DMS153 treated with DMSO at 0.1 percent for 48 hours (cell line): ENCODE measurements around the gene KCNH8.
"Not testable (repeated sequence)": the region's sequence is repeated elsewhere in the genome, so short reads cannot be mapped to it uniquely, and the experiment has no call there.

Source experiments
- DNase-seq: peaks from one replicate; lab custom pipeline; 2025; ENCODE audit not compliant: unreplicated experiment; lab: John Stamatoyannopoulos, UW

Gene KCNH8

GRCh38 chr3:19147905-19148767 lies at the start of gene KCNH8:
Gene KCNH8 (plus strand): TSS chr3:19148510. CDS start chr3:19148720, 210 bp downstream.
- no peak for DNase-seq

- not testable (repeated sequence) for DNase-seq
These were observed 45.5 kb upstream of the KCNH8 start for GRCh38 chr3:19102654-19103290.

- DNase-seq: no peak
These were observed 44.8 kb upstream of the KCNH8 start for GRCh38 chr3:19103510-19103909.

GRCh38 chr3:19104459-19104858 lies 43.9 kb upstream of the KCNH8 start:
- no peak for DNase-seq

GRCh38 chr3:19105826-19106225 lies 42.5 kb upstream of the KCNH8 start:
- no peak for DNase-seq

- DNase-seq: no peak
These were observed 42.0 kb upstream of the KCNH8 start for GRCh38 chr3:19106307-19106706.

- DNase-seq: no peak
These were observed 40.6 kb upstream of the KCNH8 start for GRCh38 chr3:19107719-19108118.

- DNase-seq: no peak
These were observed 37.9 kb upstream of the KCNH8 start for GRCh38 chr3:19110335-19110895.

- no peak for DNase-seq
These were observed 33.8 kb upstream of the KCNH8 start for GRCh38 chr3:19114461-19114860.

GRCh38 chr3:19116239-19116638 lies 32.1 kb upstream of the KCNH8 start:
- DNase-seq: no peak

- no peak for DNase-seq
These were observed 23.6 kb upstream of the KCNH8 start for GRCh38 chr3:19124752-19125151.

- no peak for DNase-seq
These were observed 8.4 kb upstream of the KCNH8 start for GRCh38 chr3:19139863-19140262.

GRCh38 chr3:19146685-19147650 lies 1.3 kb upstream of the KCNH8 start:
- DNase-seq: peak; percentile 62

GRCh38 chr3:19148768-19149091 lies 420 bp downstream of the KCNH8 start:
- no peak for DNase-seq

GRCh38 chr3:19149368-19149767 lies 1.1 kb downstream of the KCNH8 start:
- DNase-seq: no peak

- no peak for DNase-seq
These were observed 2.9 kb downstream of the KCNH8 start for GRCh38 chr3:19151171-19151570.

- DNase-seq: no peak
These were observed 6.5 kb downstream of the KCNH8 start for GRCh38 chr3:19154693-19155250.

GRCh38 chr3:19155375-19155774 lies 7.1 kb downstream of the KCNH8 start:
- DNase-seq: no peak

- DNase-seq: no peak
These were observed 11.8 kb downstream of the KCNH8 start for GRCh38 chr3:19159966-19160635.

- DNase-seq: no peak
These were observed 17.3 kb downstream of the KCNH8 start for GRCh38 chr3:19165654-19166053.
